MM.1S (cell line): ENCODE data around the gene CSNK2A3.

Experiments
- EZH2 ChIP-seq: fragments of 300-600 bp; sonication (generic); optimal IDR thresholded peaks from 2 replicates; pipeline ENCODE3; 2017; ENCODE audit warnings: low read depth, mild to moderate bottlenecking, antibody characterized with exemption, low read length, mixed read lengths
- TF ChIP-seq, protein P1 (sequence below): fragments of 300-600 bp; sonication (generic); IDR thresholded peaks from 2 replicates; pipeline ENCODE4 v1.5.1; 2016; ENCODE audit warnings: antibody characterized with exemption, low read length, mixed read lengths

DNA sequence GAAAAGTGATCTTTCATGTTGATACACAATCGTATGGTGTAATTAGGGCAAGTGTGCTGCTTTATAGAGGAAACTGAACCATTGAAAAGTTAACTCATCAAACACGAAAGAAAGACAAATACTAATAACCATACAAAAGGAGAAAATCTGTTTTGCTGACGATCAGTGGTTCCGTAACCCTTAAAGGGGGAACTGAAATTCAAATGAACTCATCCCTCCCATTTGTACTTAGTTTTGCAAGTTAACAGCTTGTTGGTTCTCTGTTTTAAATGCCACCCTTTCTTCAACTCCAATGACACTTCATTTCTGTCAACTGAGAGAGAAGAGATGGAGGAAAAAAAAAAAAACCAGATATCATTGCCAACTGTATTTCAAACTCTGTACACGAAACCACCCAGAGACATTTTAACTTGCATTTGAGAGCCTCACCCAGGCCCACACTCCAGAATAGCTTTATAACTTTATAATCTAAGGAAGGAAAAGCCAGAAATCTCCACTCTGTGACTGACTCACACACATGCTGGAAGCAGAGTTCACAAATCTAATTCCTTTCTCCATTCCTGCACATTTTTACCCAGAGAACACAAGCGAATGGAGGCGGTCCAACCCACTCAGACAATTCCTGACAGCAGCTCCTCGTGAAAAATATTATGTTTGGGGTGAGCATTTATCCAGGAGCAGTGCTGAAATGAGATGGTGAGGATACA lies 17.4 kb upstream of the CSNK2A3 start:
- TF ChIP-seq, protein P1, sequence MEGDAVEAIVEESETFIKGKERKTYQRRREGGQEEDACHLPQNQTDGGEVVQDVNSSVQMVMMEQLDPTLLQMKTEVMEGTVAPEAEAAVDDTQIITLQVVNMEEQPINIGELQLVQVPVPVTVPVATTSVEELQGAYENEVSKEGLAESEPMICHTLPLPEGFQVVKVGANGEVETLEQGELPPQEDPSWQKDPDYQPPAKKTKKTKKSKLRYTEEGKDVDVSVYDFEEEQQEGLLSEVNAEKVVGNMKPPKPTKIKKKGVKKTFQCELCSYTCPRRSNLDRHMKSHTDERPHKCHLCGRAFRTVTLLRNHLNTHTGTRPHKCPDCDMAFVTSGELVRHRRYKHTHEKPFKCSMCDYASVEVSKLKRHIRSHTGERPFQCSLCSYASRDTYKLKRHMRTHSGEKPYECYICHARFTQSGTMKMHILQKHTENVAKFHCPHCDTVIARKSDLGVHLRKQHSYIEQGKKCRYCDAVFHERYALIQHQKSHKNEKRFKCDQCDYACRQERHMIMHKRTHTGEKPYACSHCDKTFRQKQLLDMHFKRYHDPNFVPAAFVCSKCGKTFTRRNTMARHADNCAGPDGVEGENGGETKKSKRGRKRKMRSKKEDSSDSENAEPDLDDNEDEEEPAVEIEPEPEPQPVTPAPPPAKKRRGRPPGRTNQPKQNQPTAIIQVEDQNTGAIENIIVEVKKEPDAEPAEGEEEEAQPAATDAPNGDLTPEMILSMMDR: no peak
- TF ChIP-seq EZH2: no peak
